Measurements from ENCODE around the gene RNASEH2A. TPM values are rescaled to one million over a fixed set of nuclear protein-coding genes. Genes with fewer than 3 reads are reported as not detected.

Gene RNASEH2A
- total RNA-seq, 2 donors from 2014 or later: 3.1 to 4.0 TPM

DNA sequence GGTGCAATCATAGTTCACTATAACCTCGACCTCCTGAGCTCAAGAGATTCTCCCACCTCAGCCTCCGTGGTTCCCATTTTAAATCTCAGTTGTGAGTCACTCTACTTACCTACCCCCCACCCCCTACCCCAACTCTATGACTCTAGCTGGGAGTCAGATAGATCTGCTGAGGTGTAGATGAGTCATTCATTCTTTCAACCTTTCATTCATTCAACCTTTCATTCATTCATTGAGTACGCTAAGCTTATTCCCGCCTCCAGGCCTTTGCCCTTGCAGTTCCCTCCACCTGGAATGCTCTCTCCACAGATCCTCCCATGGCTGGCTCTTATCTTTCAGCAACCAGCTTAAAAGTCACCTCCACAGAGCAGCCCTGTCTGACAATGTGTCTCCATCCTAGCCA, 30.8 kb downstream of the RNASEH2A start:
- Histone ChIP-seq H3K36me3 (no peaks in the 10 kb centered on the region), H3K27ac (no peak overlapping the region), H3K4me1 (peaks cover 0 to 49% of the 10 kb centered on the region in 2 donors), H3K9me3 (no peaks in the 10 kb centered on the region), H3K4me3 (no peak overlapping the region), H3K27me3 (peaks cover 52 to 76% of the 10 kb centered on the region in 2 donors)
- no peak for DNase-seq (ENCODE audit: low spot score)
- TF ChIP-seq, protein P1, sequence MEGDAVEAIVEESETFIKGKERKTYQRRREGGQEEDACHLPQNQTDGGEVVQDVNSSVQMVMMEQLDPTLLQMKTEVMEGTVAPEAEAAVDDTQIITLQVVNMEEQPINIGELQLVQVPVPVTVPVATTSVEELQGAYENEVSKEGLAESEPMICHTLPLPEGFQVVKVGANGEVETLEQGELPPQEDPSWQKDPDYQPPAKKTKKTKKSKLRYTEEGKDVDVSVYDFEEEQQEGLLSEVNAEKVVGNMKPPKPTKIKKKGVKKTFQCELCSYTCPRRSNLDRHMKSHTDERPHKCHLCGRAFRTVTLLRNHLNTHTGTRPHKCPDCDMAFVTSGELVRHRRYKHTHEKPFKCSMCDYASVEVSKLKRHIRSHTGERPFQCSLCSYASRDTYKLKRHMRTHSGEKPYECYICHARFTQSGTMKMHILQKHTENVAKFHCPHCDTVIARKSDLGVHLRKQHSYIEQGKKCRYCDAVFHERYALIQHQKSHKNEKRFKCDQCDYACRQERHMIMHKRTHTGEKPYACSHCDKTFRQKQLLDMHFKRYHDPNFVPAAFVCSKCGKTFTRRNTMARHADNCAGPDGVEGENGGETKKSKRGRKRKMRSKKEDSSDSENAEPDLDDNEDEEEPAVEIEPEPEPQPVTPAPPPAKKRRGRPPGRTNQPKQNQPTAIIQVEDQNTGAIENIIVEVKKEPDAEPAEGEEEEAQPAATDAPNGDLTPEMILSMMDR (IDR thresholded peaks at IDR 0.05): no peak

DNA sequence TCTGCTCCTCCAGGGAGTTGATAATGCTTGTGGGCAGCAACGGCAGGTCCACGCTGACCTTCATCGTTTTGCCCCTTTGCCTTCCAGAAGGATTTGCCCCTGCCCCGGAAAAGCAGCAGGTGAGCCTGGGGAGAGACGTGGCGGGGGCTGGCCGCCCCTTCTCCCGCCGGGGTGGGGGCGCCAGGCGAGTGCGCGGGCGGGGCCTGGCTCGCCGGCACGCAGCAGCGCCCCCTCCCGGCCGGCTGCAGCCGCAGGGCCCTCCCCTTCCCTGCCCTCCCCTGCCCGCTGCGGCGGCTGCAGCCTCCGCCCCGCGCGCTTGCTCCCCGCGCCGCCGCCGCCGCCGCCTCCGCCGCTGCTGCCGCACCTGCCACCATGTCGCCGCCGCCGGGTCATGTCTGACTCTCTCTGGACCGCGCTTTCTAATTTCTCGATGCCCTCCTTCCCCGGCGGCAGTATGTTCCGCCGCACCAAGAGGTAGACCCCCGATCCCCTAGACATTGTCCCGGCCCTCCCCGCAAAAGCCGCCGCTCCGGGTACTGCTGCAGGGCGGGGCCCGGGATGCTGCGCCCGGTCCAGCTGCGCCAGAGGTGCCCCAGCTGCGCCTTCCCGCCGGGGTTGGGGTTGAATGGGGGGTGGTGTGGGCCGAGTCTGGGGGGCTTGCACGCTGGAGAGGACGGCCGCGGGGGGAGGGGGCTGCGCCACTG, 31.9 kb downstream of the RNASEH2A start, which contains the start of gene MAST1:
Gene MAST1 (plus strand): TSS at position 334 of the 704 bp plus-strand sequence. CDS start 58 bp downstream, at position 392.
- no peak within 1 kb of the TSS for H3K27ac ChIP-seq
- DNase-seq (ENCODE audit: low spot score): no peak
- no peaks in the 10 kb centered on the region for H3K36me3 ChIP-seq
- peaks cover 0 to 39% of the 10 kb centered on the region in 2 donors for H3K4me1 ChIP-seq
- H3K27me3 ChIP-seq: peaks cover 42 to 67% of the 10 kb centered on the region in 2 donors
- TF ChIP-seq, protein P1 (IDR thresholded peaks at IDR 0.05): peak; percentile 49 to 58
- peak within 1 kb of the TSS in 1 of 2 donors; percentile 42 for H3K4me3 ChIP-seq
- no peaks in the 10 kb centered on the region for H3K9me3 ChIP-seq

DNA sequence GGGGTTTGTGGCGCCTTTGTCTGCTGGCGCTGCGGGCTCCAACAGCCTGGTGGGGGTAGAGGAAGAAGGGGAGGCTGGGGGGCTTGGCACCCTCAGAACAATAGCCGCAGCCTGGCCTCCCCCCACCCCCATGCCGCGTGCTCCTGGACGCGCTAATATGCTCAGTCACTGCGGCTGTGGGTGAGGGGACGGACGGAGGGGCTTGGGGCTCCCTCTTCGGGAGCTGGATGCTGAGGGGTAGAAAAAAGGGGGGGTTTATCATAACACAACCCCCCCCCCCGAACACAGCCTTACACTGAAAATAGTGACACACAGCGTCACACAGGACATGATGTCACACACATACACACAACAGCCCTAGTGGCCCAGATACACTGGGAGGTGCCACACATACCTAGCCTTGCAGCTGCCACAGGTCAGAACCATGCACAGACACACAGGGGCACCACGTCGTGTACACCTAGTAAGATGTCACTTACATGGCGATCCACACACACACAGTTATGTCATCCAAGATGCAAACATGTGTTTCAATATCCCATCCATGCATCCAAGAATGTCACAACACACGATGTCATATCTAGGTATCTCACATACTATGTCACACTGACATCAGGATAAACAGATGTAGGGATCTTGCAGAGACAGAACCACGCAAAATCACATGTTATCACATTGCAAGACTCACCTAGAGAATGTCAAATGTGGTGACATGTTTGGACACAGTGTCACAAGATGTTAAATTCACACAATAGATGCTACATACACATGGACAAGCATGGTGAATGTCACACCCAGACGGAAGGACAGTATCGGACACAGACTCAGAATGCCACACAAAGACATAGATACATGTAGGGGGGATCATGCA, 32.7 kb downstream of the RNASEH2A start:
- Histone ChIP-seq H3K4me1 (peaks cover 0 to 31% of the 10 kb centered on the region in 2 donors), H3K36me3 (no peaks in the 10 kb centered on the region), H3K4me3 (peak overlapping the region in 1 of 2 donors; percentile 42), H3K27me3 (peaks cover 38 to 61% of the 10 kb centered on the region in 2 donors), H3K27ac (no peak overlapping the region), H3K9me3 (no peaks in the 10 kb centered on the region)
- no peak for DNase-seq (ENCODE audit: low spot score)
- TF ChIP-seq, protein P1 (IDR thresholded peaks at IDR 0.05): no peak

DNA sequence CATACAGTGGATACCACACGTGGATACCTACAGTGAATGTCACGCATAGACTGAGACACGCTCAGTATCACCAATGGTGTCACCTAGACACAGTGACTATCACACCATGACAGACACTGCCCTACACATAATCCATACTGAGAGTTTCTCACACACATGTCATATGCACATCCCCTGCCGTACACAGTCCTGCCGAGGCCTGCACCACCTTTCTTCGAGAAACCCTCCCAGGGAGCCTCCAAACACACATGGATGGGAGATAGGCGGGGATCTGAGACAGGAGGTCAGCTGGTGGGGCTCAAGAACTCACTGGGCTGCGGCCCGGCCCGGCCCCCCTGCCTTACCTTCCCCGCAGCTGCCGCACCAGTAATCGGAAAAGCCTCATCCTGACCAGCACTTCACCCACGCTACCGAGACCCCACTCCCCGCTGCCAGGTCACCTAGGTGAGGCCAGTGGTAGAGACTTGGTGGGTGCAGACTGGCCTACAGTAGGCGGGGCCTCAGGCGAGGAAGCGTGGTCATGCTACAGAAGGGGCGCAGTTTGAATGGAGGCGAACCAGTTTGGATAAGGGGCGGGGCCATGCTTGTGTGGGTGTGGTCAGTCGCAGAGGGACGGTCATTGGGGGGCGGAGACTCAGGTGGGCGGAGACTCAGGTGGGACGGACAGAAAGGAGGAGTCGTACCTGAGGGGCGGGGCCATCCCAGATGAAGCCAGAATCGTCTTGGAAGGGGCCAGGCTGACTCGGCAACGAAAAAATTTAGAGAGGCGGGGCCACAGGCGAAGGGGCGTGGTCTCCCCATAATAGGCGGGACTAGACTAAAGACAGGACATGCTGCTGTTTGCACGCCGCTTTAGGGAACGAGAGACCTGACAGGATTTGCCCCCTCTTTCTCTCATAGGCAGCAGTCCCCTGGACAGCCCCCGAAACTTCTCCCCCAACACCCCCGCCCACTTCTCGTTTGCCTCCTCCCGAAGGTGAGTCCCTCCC, 34.0 kb downstream of the RNASEH2A start:
- Histone ChIP-seq H3K4me3 (peak overlapping the region in 1 of 2 donors; percentile 35), H3K27ac (no peak overlapping the region), H3K36me3 (no peaks in the 10 kb centered on the region), H3K4me1 (peaks cover 0 to 22% of the 10 kb centered on the region in 2 donors), H3K27me3 (peaks cover 31 to 48% of the 10 kb centered on the region in 2 donors), H3K9me3 (no peaks in the 10 kb centered on the region)
- DNase-seq (ENCODE audit: low spot score): no peak
- TF ChIP-seq, protein P1 (IDR thresholded peaks at IDR 0.05): no peak

DNA sequence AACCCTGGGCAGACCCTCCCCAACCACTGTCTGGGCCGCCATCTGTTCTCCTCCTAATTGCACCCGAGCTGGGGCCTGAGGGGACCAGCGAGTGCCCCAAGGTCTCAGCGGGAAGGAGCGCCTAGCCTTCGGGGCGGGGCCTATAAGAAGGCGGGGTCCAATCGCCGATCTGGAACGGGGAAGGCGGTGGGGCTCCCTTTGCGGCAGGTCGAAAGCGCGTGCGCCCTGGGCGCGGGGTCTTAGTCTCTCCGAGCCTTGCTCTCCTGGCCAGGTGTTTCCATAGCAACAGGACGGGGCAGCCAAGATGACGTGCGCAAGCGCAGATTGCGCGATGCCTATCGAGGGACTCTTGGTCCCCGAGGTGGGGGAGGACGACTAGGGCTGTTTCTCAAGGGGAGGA, 34.7 kb downstream of the RNASEH2A start:
- Histone ChIP-seq H3K9me3 (no peaks in the 10 kb centered on the region), H3K27me3 (peaks cover 31 to 41% of the 10 kb centered on the region in 2 donors), H3K36me3 (no peaks in the 10 kb centered on the region), H3K4me1 (peaks cover 0 to 22% of the 10 kb centered on the region in 2 donors), H3K27ac (no peak overlapping the region), H3K4me3 (peak overlapping the region in 1 of 2 donors; percentile 35)
- TF ChIP-seq, protein P1 (IDR thresholded peaks at IDR 0.05): no peak
- no peak for DNase-seq (ENCODE audit: low spot score)

All from right atrium auricular region (tissue), 2 donors.